Spleen (tissue), 11 donors: ENCODE results near the gene CDKN1C. TPM values are rescaled to one million over a fixed set of nuclear protein-coding genes. Genes with fewer than 3 reads are reported as not detected.

Experiments
- DNase-seq: peaks from one replicate; pipeline ENCODE4 v3.0.0-alpha.2; 2020
- H3K27ac ChIP-seq, 8 donors: fragments of 200-600 bp; sonication (generic) in 7 of 8; 1 replicate in 4 of 8; 2 replicates in 4 of 8; pipeline versions ENCODE4 v1.5.0 to v1.8.0; 2016 to 2021; ENCODE audit warnings: inconsistent platforms in 4 of 8, mild to moderate bottlenecking in 4 of 8, moderate library complexity in 1 of 8
- H3K27me3 ChIP-seq, 7 donors: fragments of 200-600 bp; sonication (generic) in 6 of 7; replicated peaks in 1 of 7; 1 replicate in 4 of 7; 2 replicates in 3 of 7; pipeline versions ENCODE4 v1.5.0 to v1.8.0; 2016 to 2021; ENCODE audit warnings: inconsistent platforms in 3 of 7, mild to moderate bottlenecking in 1 of 7
- H3K36me3 ChIP-seq, 6 donors: fragments of 200-600 bp; sonication (generic) in 5 of 6; 1 replicate in 4 of 6; 2 replicates in 2 of 6; pipeline versions ENCODE4 v1.5.0 to v1.8.0; 2016 to 2021; ENCODE audit warnings: inconsistent platforms in 2 of 6
- H3K4me1 ChIP-seq, 6 donors: fragments of 200-600 bp; sonication (generic) in 5 of 6; 1 replicate in 3 of 6; 2 replicates in 3 of 6; pipeline versions ENCODE4 v1.5.0 to v1.8.0; 2016 to 2021; ENCODE audit warnings: inconsistent platforms in 3 of 6
- H3K4me3 ChIP-seq, 8 donors: fragments of 200-600 bp; sonication (generic) in 7 of 8; 1 replicate in 4 of 8; 2 replicates in 4 of 8; pipeline versions ENCODE4 v1.5.0 to v1.8.0; 2016 to 2021; ENCODE audit warnings: inconsistent platforms in 4 of 8, mild to moderate bottlenecking in 4 of 8, moderate library complexity in 2 of 8
- H3K9me3 ChIP-seq, 8 donors: fragments of 200-600 bp; sonication (generic) in 7 of 8; 1 replicate in 4 of 8; 2 replicates in 4 of 8; pipeline versions ENCODE4 v1.5.0 to v1.8.0; 2016 to 2021; ENCODE audit warnings: inconsistent platforms in 4 of 8
- CTCF ChIP-seq, 11 experiments: fragments of 200-600 bp in 7 of 11; fragments of 450-650 bp in 4 of 11; sonication (generic) in 4 of 11; IDR thresholded peaks in 8 of 11; conservative IDR thresholded peaks in 3 of 11; 1 replicate in 7 of 11; 2 replicates in 4 of 11; pipeline versions ENCODE4 v1.4.0 to v1.8.0; 2016 to 2021; ENCODE audit warnings: antibody characterized with exemption in 11 of 11, inconsistent platforms in 4 of 11, mild to moderate bottlenecking in 1 of 11
- POLR2A ChIP-seq, 3 donors: fragments of 450-650 bp; IDR thresholded peaks; one replicate each; pipeline ENCODE4 v1.5.1; 2017; ENCODE audit warnings: antibody characterized with exemption in 3 of 3, mild to moderate bottlenecking in 1 of 3
- POLR2AphosphoS5 ChIP-seq, 3 donors: sonication (generic); formaldehyde crosslinking; IDR thresholded peaks; one replicate each; pipeline ENCODE4 v1.5.1; 2017; ENCODE audit warnings: antibody characterized with exemption in 3 of 3
- WGBS, 5 donors: extraction: QIAGEN DNeasy Blood & Tissue Kit in 3 of 5; methylation state at CpG; one replicate each; pipeline versions ENCODE4 v1.1.5 to v1.1.7; 2013 to 2018; 5-methylcytosine and 5-hydroxymethylcytosine counted together
- intact Hi-C: fragments of 100-400 bp; cut with DNase I; formaldehyde crosslinking; loops from one replicate; pipeline ENCODE4 v1.15.0; 2023; ENCODE audit warnings: low total_unique reads
- polyA plus RNA-seq, 3 donors: library from polyadenylated mRNA; stranded (reverse); fragments of 200-250 nt; gene quantifications; one replicate each; pipeline ENCODE4 v1.2.1, GENCODE V29; 2013
- total RNA-seq, 7 donors: library from RNA; depleted of rRNA in 3 of 7; stranded (reverse); fragments of >200 nt in 3 of 7; fragmentation: NEBNext Ultra II Directional in 4 of 7; extraction: Animal tissue kit (Norgen Biotek cat#: 25700) in 4 of 7; gene quantifications; one replicate each; pipeline versions ENCODE4 v1.1.0 to v1.2.1, GENCODE V29; 2016 to 2021
- donor health status: healthy with polysubstance abuse.
- donor health status: DM: no; HTN: no; CAD: no; lungs with moderate emphysema.
- donor health status: DM: no; HTN: no; CAD: no.
- donor health status: Bipolar disorder and iron deficiency.
- donor health status: healthy.
- donor health status: DM: no; HTN: no; CAD: no.
- donor health status: DM: yes; HTN: yes; CAD: no.

Gene CDKN1C
- total and polyA plus RNA-seq, 10 donors: 5.4 to 40.4 (median 14.2) TPM

- Histone ChIP-seq H3K4me3 (no peak overlapping the region), H3K4me1 (peaks cover 9 to 81% (median 54%) of the 10 kb centered on the region in 6 donors), H3K27me3 (peaks cover 0 to 38% (median 13%) of the 10 kb centered on the region in 7 donors), H3K27ac (peak overlapping the region in 3 of 8 donors; percentile 17 to 63 (median 17)), H3K9me3 (no peaks in the 10 kb centered on the region), H3K36me3 (no peaks in the 10 kb centered on the region)
- intact Hi-C loops: no loop called here
- peak; percentile 77 for DNase-seq
- 84 to 88% (median 86%) methylated on average over 3 to 5 of the region's 5 CpGs for WGBS, 5 donors
- no peak for TF ChIP-seq CTCF (IDR thresholded peaks at IDR 0.05 in 8 of 11, conservative IDR thresholded peaks at IDR 0.05 in 3 of 11)
- TF ChIP-seq POLR2A (IDR thresholded peaks at IDR 0.05): no peak
Measured at GRCh38 chr11:2886936-2887335, 1.4 kb upstream of the CDKN1C start.

GRCh38 chr11:2886191-2886894, 768 bp upstream of the CDKN1C start:
- Histone ChIP-seq H3K9me3 (no peaks in the 10 kb centered on the region), H3K27ac (peak overlapping the region in 6 of 8 donors; percentile 38 to 73 (median 66)), H3K4me1 (peaks cover 4 to 81% (median 51%) of the 10 kb centered on the region in 6 donors), H3K27me3 (peaks cover 0 to 38% (median 13%) of the 10 kb centered on the region in 7 donors), H3K4me3 (peak overlapping the region; percentile 34 to 94 (median 50)), H3K36me3 (no peaks in the 10 kb centered on the region)
- 11 to 23% (median 17%) methylated on average over 3 to 49 of the region's 49 CpGs for WGBS, 5 donors
- no peak for TF ChIP-seq POLR2A (IDR thresholded peaks at IDR 0.05)
- TF ChIP-seq CTCF (IDR thresholded peaks at IDR 0.05 in 8 of 11, conservative IDR thresholded peaks at IDR 0.05 in 3 of 11): peak in 1 of 11 experiments; percentile 7
- peak in 1 of 3 donors; percentile 31 for TF ChIP-seq POLR2AphosphoS5 (IDR thresholded peaks at IDR 0.05)
- intact Hi-C loops: no loop called here
- DNase-seq: peak; percentile 91

GRCh38 chr11:2885017-2885677, 428 bp downstream of the CDKN1C start:
- H3K36me3 ChIP-seq: no peaks in the 10 kb centered on the region
- H3K4me1 ChIP-seq: peaks cover 8 to 75% (median 48%) of the 10 kb centered on the region in 6 donors
- no peaks in the 10 kb centered on the region for H3K9me3 ChIP-seq
- intact Hi-C loops: no loop called here
- peaks cover 0 to 38% (median 13%) of the 10 kb centered on the region in 7 donors for H3K27me3 ChIP-seq
- H3K27ac ChIP-seq: peak overlapping the region; percentile 48 to 87 (median 82)
- no peak for TF ChIP-seq POLR2AphosphoS5 (IDR thresholded peaks at IDR 0.05)
- peak in 7 of 11 experiments; percentile 14 to 50 (median 39) for TF ChIP-seq CTCF (IDR thresholded peaks at IDR 0.05 in 8 of 11, conservative IDR thresholded peaks at IDR 0.05 in 3 of 11)
- peak overlapping the region; percentile 60 to 94 (median 82) for H3K4me3 ChIP-seq
- DNase-seq: peak; percentile 91
- WGBS, 5 donors: 0 to 1% (median 1%) methylated on average over 49 to 80 of the region's 80 CpGs
